Neural crest cell (in vitro differentiated cells): ENCODE results near the gene TNIP3. TPM values are rescaled to one million over a fixed set of nuclear protein-coding genes. Genes with fewer than 3 reads are reported as not detected.

Experiments used
- DNase-seq: peaks from one replicate; pipeline ENCODE4 v3.0.0; 2021; ENCODE audit warnings: low read depth, mixed read lengths, low spot score
- H3K27ac Mint-ChIP-seq: one replicate; pipeline ENCODE4 v1.8.0; 2021; ENCODE audit warnings: mild to moderate bottlenecking, mixed read lengths; ENCODE audit not compliant: unreplicated experiment
- H3K27me3 Mint-ChIP-seq: 2 replicates; pipeline ENCODE4 v1.8.0; 2021; ENCODE audit warnings: low read depth, mild to moderate bottlenecking, mixed read lengths
- H3K36me3 Mint-ChIP-seq: 2 replicates; pipeline ENCODE4 v1.8.0; 2021; ENCODE audit warnings: low read depth, mild to moderate bottlenecking, mixed read lengths
- H3K4me1 Mint-ChIP-seq: 2 replicates; pipeline ENCODE4 v1.8.0; 2021; ENCODE audit warnings: mixed read lengths
- H3K4me3 Mint-ChIP-seq: one replicate; pipeline ENCODE4 v1.8.0; 2021; ENCODE audit warnings: mild to moderate bottlenecking, mixed read lengths
- H3K9me3 Mint-ChIP-seq: 2 replicates; pipeline ENCODE4 v1.8.0; 2021; ENCODE audit warnings: mixed read lengths
- CTCF ChIP-seq: fragments of 200-600 bp; sonication (generic); conservative IDR thresholded peaks from 2 replicates; pipeline ENCODE4 v1.5.0; 2021; ENCODE audit warnings: antibody characterized with exemption, mild to moderate bottlenecking
- total RNA-seq: library from RNA; stranded (reverse); gene quantifications from 2 replicates; pipeline ENCODE4 v1.2.1, GENCODE V29; 2021

The TNIP3 gene
- total RNA-seq, 1 donor from 2014 or later, result not detected

GRCh38 chr4:121130326-121130660, 33.8 kb downstream of the TNIP3 start:
- no peak overlapping the region for H3K4me3 Mint-ChIP-seq
- no peak overlapping the region for H3K27ac Mint-ChIP-seq
- DNase-seq, result no peak
- no peaks in the 10 kb centered on the region for H3K27me3 Mint-ChIP-seq
- no peak for TF ChIP-seq CTCF
- H3K36me3 Mint-ChIP-seq, result peaks cover 2% of the 10 kb centered on the region
- H3K4me1 Mint-ChIP-seq, result no peaks in the 10 kb centered on the region
- peaks cover 4% of the 10 kb centered on the region for H3K9me3 Mint-ChIP-seq

- H3K9me3 Mint-ChIP-seq, result peaks cover 3% of the 10 kb centered on the region
- H3K4me1 Mint-ChIP-seq, result no peaks in the 10 kb centered on the region
- H3K27me3 Mint-ChIP-seq, result no peaks in the 10 kb centered on the region
- no peak overlapping the region for H3K4me3 Mint-ChIP-seq
- peaks cover 2% of the 10 kb centered on the region for H3K36me3 Mint-ChIP-seq
- TF ChIP-seq CTCF, result no peak
- no peak overlapping the region for H3K27ac Mint-ChIP-seq
- no peak for DNase-seq
Measured at GRCh38 chr4:121129606-121130325, 34.4 kb downstream of the TNIP3 start.

GRCh38 chr4:121127100-121127499, 37.0 kb downstream of the TNIP3 start:
- TF ChIP-seq CTCF, result no peak
- no peak overlapping the region for H3K27ac Mint-ChIP-seq
- no peak for DNase-seq
- no peaks in the 10 kb centered on the region for H3K27me3 Mint-ChIP-seq
- peaks cover 2% of the 10 kb centered on the region for H3K36me3 Mint-ChIP-seq
- H3K9me3 Mint-ChIP-seq, result peaks cover 5% of the 10 kb centered on the region
- no peaks in the 10 kb centered on the region for H3K4me1 Mint-ChIP-seq
- no peak overlapping the region for H3K4me3 Mint-ChIP-seq

- no peak overlapping the region for H3K27ac Mint-ChIP-seq
- no peak for TF ChIP-seq CTCF
- peaks cover 2% of the 10 kb centered on the region for H3K36me3 Mint-ChIP-seq
- H3K4me3 Mint-ChIP-seq, result no peak overlapping the region
- H3K9me3 Mint-ChIP-seq, result peaks cover 5% of the 10 kb centered on the region
- no peaks in the 10 kb centered on the region for H3K27me3 Mint-ChIP-seq
- DNase-seq, result no peak
- no peaks in the 10 kb centered on the region for H3K4me1 Mint-ChIP-seq
Measured at GRCh38 chr4:121126449-121127006, 37.6 kb downstream of the TNIP3 start.

GRCh38 chr4:121125498-121125885, 38.6 kb downstream of the TNIP3 start:
- Mint-ChIP-seq H3K4me1 (no peaks in the 10 kb centered on the region), H3K36me3 (peaks cover 2% of the 10 kb centered on the region), H3K27me3 (no peaks in the 10 kb centered on the region), H3K9me3 (peaks cover 5% of the 10 kb centered on the region), H3K4me3 (no peak overlapping the region), H3K27ac (no peak overlapping the region)
- DNase-seq, result no peak
- no peak for TF ChIP-seq CTCF
